Activated CD8-positive, alpha-beta memory T cell treated with anti-CD3 and anti-CD28 coated beads for 1 hour (primary cell): Measurements from ENCODE around the gene PCDHB12.
"Not testable (repeated sequence)": the region's sequence is repeated elsewhere in the genome, so short reads cannot be mapped to it uniquely, and the experiment has no call there.

Source experiments
- DNase-seq, 2 donors: peaks; one replicate each; pipeline ENCODE4 v3.0.0-alpha.2; 2020; ENCODE audit warnings: low read depth in 1 of 2; ENCODE audit errors: extremely low read depth in 1 of 2

Gene PCDHB12

GRCh38 chr5:141208478-141208877 lies at the start of gene PCDHB12:
PCDHB12 (plus strand) TSS chr5:141208719; CDS start chr5:141208908, 189 bp downstream.
- no peak for DNase-seq

- no peak for DNase-seq
Observed at GRCh38 chr5:141172381-141173204, 35.9 kb upstream of the PCDHB12 start, which contains the start of gene PCDHB7. PCDHB7 (plus strand) TSS chr5:141172644; CDS start chr5:141172836, 192 bp downstream.

GRCh38 chr5:141174291-141175104 lies 34.0 kb upstream of the PCDHB12 start:
- not testable (repeated sequence) for DNase-seq

- DNase-seq = no peak
Observed at GRCh38 chr5:141175933-141176332, 32.6 kb upstream of the PCDHB12 start.

- DNase-seq = not testable (repeated sequence)
Observed at GRCh38 chr5:141177577-141178191, 30.8 kb upstream of the PCDHB12 start, which contains the start of gene PCDHB8. PCDHB8 (plus strand) TSS chr5:141177790; CDS start chr5:141178035, 245 bp downstream.

- not testable (repeated sequence) for DNase-seq
Observed at GRCh38 chr5:141179371-141179770, 29.1 kb upstream of the PCDHB12 start.

GRCh38 chr5:141179876-141180275 lies 28.6 kb upstream of the PCDHB12 start:
- not testable (repeated sequence) for DNase-seq

GRCh38 chr5:141180313-141180712 lies 28.2 kb upstream of the PCDHB12 start:
- no peak for DNase-seq

GRCh38 chr5:141182248-141182647 lies 26.3 kb upstream of the PCDHB12 start, which contains the start of gene PCDHB16:
PCDHB16 (plus strand) TSS chr5:141182387; CDS start chr5:141182560, 173 bp downstream.
- no peak for DNase-seq

GRCh38 chr5:141184117-141184855 lies 24.2 kb upstream of the PCDHB12 start:
- not testable (repeated sequence) for DNase-seq

GRCh38 chr5:141186897-141187512 lies 21.5 kb upstream of the PCDHB12 start, which contains the start of gene PCDHB9:
PCDHB9 (plus strand) TSS chr5:141187161; CDS start chr5:141187319, 158 bp downstream.
- no peak for DNase-seq

GRCh38 chr5:141188682-141189081 lies 19.8 kb upstream of the PCDHB12 start:
- DNase-seq = not testable (repeated sequence)

- DNase-seq = not testable (repeated sequence)
Observed at GRCh38 chr5:141189131-141189530, 19.4 kb upstream of the PCDHB12 start.

- DNase-seq = no peak
Observed at GRCh38 chr5:141192110-141192725, 16.3 kb upstream of the PCDHB12 start, which contains the start of gene PCDHB10. PCDHB10 (plus strand) TSS chr5:141192353; CDS start chr5:141192553, 200 bp downstream.

GRCh38 chr5:141194332-141194731 lies 14.2 kb upstream of the PCDHB12 start:
- DNase-seq = not testable (repeated sequence)

GRCh38 chr5:141196363-141196762 lies 12.2 kb upstream of the PCDHB12 start:
- no peak for DNase-seq

GRCh38 chr5:141199359-141200235 lies 8.9 kb upstream of the PCDHB12 start, which contains the start of gene PCDHB11:
PCDHB11 (plus strand) TSS chr5:141199627; CDS start chr5:141199775, 148 bp downstream.
- DNase-seq = no peak

GRCh38 chr5:141201126-141201525 lies 7.4 kb upstream of the PCDHB12 start:
- DNase-seq = not testable (repeated sequence)
